CD14-positive monocyte (primary cell): ENCODE measurements around the gene PAFAH1B1. TPM values are rescaled to one million over a fixed set of nuclear protein-coding genes. Genes with fewer than 3 reads are reported as not detected.
A peak's percentile ranks its signal among the peaks of the same experiment; 100 is the strongest.

Experiments
- DNase-seq, 3 donors: peaks; one replicate each; pipeline ENCODE4 v3.0.0-alpha.2; 2011 to 2022
- H2AFZ ChIP-seq: 2 replicates; pipeline ENCODE4 v1.6.0; 2012; ENCODE audit warnings: mild to moderate bottlenecking, low read depth, low read length, inconsistent platforms; ENCODE audit not compliant: insufficient read depth, poor library complexity, severe bottlenecking
- H3K27ac ChIP-seq, 2 donors: 1 replicate in 1 of 2; 2 replicates in 1 of 2; pipeline ENCODE4 v1.5.1; 2012 to 2013; ENCODE audit warnings: low read length in 2 of 2, control low read depth in 1 of 2, inconsistent platforms in 1 of 2, low read depth in 1 of 2, mild to moderate bottlenecking in 1 of 2
- H3K27me3 ChIP-seq, 2 donors: one replicate each; pipeline versions ENCODE4 v1.6.0 to v1.6.1; 2011 to 2013; ENCODE audit warnings: low read length in 2 of 2; ENCODE audit not compliant: control insufficient read depth in 2 of 2, insufficient read depth in 2 of 2
- H3K36me3 ChIP-seq, 2 donors: replicated peaks in 1 of 2; 1 replicate in 1 of 2; 2 replicates in 1 of 2; pipeline versions ENCODE4 v1.5.1 to v1.6.1; 2012 to 2013; ENCODE audit warnings: low read length in 2 of 2, control low read depth in 1 of 2, inconsistent platforms in 1 of 2, mild to moderate bottlenecking in 1 of 2; ENCODE audit not compliant: insufficient read depth in 2 of 2, control insufficient read depth in 1 of 2
- H3K4me1 ChIP-seq, 2 donors: 1 replicate in 1 of 2; 2 replicates in 1 of 2; pipeline versions ENCODE4 v1.5.1 to v1.6.1; 2012 to 2013; ENCODE audit warnings: low read length in 2 of 2, control low read depth in 1 of 2, inconsistent platforms in 1 of 2, mild to moderate bottlenecking in 1 of 2, moderate library complexity in 1 of 2; ENCODE audit not compliant: insufficient read depth in 2 of 2, control insufficient read depth in 1 of 2
- H3K4me2 ChIP-seq: replicated peaks from 2 replicates; pipeline ENCODE3; 2012; ENCODE audit warnings: low read length, moderate library complexity, mild to moderate bottlenecking; ENCODE audit not compliant: poor library complexity, severe bottlenecking; ENCODE audit errors: extremely low read depth
- H3K4me3 ChIP-seq, 3 experiments: fragments of 200-600 bp in 1 of 3; sonication (generic) in 1 of 3; replicated peaks in 1 of 3; 1 replicate in 2 of 3; 2 replicates in 1 of 3; pipeline ENCODE4 v1.5.1; 2011 to 2013; ENCODE audit warnings: low read length in 3 of 3, mild to moderate bottlenecking in 3 of 3, control low read depth in 2 of 3, low read depth in 2 of 3, inconsistent platforms in 1 of 3, moderate library complexity in 1 of 3
- H3K79me2 ChIP-seq: 2 replicates; pipeline ENCODE4 v1.6.0; 2012; ENCODE audit warnings: mild to moderate bottlenecking, control low read depth, inconsistent platforms, low read length, moderate library complexity; ENCODE audit not compliant: insufficient read depth
- H3K9ac ChIP-seq: 2 replicates; pipeline ENCODE4 v1.6.0; 2017; ENCODE audit warnings: low read length, mild to moderate bottlenecking; ENCODE audit not compliant: insufficient read depth, poor library complexity, severe bottlenecking
- H3K9me3 ChIP-seq, 2 donors: replicated peaks in 1 of 2; 1 replicate in 1 of 2; 2 replicates in 1 of 2; pipeline versions ENCODE4 v1.5.1 to v1.6.1; 2012 to 2013; ENCODE audit warnings: low read length in 2 of 2, control low read depth in 1 of 2; ENCODE audit not compliant: control insufficient read depth in 1 of 2, insufficient read depth in 1 of 2
- H4K20me1 ChIP-seq: 2 replicates; pipeline ENCODE4 v1.6.0; 2012; ENCODE audit warnings: mild to moderate bottlenecking, low read length, control low read depth, moderate library complexity; ENCODE audit not compliant: insufficient read depth
- H3K27ac Mint-ChIP-seq, 7 donors: one replicate each; pipeline ENCODE4 v1.8.0; 2020; ENCODE audit warnings: mild to moderate bottlenecking in 7 of 7, mixed read lengths in 7 of 7, moderate library complexity in 6 of 7, inconsistent platforms in 2 of 7
- H3K27me3 Mint-ChIP-seq, 3 donors: one replicate each; pipeline ENCODE4 v1.8.0; 2021 to 2022; ENCODE audit warnings: low read depth in 3 of 3, mild to moderate bottlenecking in 3 of 3, mixed read lengths in 3 of 3, moderate library complexity in 3 of 3, inconsistent platforms in 1 of 3
- H3K36me3 Mint-ChIP-seq, 2 donors: one replicate each; pipeline ENCODE4 v1.8.0; 2020; ENCODE audit warnings: mixed read lengths in 2 of 2, inconsistent platforms in 1 of 2, mild to moderate bottlenecking in 1 of 2
- H3K4me1 Mint-ChIP-seq: one replicate; pipeline ENCODE4 v1.8.0; 2020; ENCODE audit warnings: mild to moderate bottlenecking, mixed read lengths
- H3K4me3 Mint-ChIP-seq, 2 donors: one replicate each; pipeline ENCODE4 v1.8.0; 2020; ENCODE audit warnings: mild to moderate bottlenecking in 2 of 2, mixed read lengths in 2 of 2, moderate library complexity in 1 of 2
- H3K9me3 Mint-ChIP-seq, 7 donors: one replicate each; pipeline ENCODE4 v1.8.0; 2020 to 2022; ENCODE audit warnings: mixed read lengths in 7 of 7, mild to moderate bottlenecking in 6 of 7, moderate library complexity in 6 of 7, inconsistent platforms in 2 of 7
- WGBS: methylation state at CpG from one replicate; pipeline ENCODE4 v1.1.5; 2013; ENCODE audit warnings: missing lambda C conversion rate; ENCODE audit not compliant: insufficient coverage; 5-methylcytosine and 5-hydroxymethylcytosine counted together
- intact Hi-C, 2 donors: fragments of 100-400 bp; cut with micrococcal nuclease; formaldehyde crosslinking; loops; one replicate each; pipeline versions ENCODE4 v1.15.0 to v1.15.1; 2023
- polyA plus RNA-seq, 3 donors: library from polyadenylated mRNA; depleted of rRNA in 1 of 3; unstranded in 2 of 3; stranded (reverse) in 1 of 3; fragments of 300-500 nt in 2 of 3; fragments of >200 nt in 1 of 3; fragmentation: Illumina TruSeq in 2 of 3; gene quantifications; 1 replicate in 2 of 3; 2 replicates in 1 of 3; pipeline ENCODE4 v1.2.3, GENCODE V29; 2012 to 2021
- TF ChIP-seq, protein P1 (sequence below): fragments of 200-600 bp; IDR thresholded peaks from one replicate; pipeline ENCODE4 v1.8.0; 2022; ENCODE audit warnings: antibody characterized with exemption, mild to moderate bottlenecking

Gene PAFAH1B1
- polyA plus RNA-seq, 3 donors, result 9.1 to 51.8 (median 17.1) TPM

DNA sequence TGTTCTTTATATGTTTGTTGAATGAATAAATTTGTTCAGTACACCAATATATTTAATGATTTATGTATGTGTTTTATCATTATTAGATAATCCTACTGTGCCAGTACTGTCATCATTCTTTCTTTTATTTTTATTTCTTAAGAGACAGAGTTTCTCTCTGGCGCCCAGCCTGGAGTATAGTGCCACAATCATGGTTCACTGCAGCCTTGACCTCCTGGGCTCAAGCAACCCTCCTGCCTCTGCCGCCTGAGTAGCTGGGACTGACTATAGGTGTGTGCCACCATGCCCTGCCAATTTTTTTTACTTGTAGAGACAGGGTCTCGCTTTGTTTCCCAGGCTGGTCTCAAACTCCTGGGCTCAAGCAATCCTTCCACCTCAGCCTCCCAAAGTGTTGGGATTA lies 41.8 kb downstream of the PAFAH1B1 start:
- peaks cover 20 to 56% of the 10 kb centered on the region in 2 donors for H3K36me3 ChIP-seq
- TF ChIP-seq, protein P1, sequence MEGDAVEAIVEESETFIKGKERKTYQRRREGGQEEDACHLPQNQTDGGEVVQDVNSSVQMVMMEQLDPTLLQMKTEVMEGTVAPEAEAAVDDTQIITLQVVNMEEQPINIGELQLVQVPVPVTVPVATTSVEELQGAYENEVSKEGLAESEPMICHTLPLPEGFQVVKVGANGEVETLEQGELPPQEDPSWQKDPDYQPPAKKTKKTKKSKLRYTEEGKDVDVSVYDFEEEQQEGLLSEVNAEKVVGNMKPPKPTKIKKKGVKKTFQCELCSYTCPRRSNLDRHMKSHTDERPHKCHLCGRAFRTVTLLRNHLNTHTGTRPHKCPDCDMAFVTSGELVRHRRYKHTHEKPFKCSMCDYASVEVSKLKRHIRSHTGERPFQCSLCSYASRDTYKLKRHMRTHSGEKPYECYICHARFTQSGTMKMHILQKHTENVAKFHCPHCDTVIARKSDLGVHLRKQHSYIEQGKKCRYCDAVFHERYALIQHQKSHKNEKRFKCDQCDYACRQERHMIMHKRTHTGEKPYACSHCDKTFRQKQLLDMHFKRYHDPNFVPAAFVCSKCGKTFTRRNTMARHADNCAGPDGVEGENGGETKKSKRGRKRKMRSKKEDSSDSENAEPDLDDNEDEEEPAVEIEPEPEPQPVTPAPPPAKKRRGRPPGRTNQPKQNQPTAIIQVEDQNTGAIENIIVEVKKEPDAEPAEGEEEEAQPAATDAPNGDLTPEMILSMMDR, result no peak
- H3K79me2 ChIP-seq, result peaks cover 94% of the 10 kb centered on the region

DNA sequence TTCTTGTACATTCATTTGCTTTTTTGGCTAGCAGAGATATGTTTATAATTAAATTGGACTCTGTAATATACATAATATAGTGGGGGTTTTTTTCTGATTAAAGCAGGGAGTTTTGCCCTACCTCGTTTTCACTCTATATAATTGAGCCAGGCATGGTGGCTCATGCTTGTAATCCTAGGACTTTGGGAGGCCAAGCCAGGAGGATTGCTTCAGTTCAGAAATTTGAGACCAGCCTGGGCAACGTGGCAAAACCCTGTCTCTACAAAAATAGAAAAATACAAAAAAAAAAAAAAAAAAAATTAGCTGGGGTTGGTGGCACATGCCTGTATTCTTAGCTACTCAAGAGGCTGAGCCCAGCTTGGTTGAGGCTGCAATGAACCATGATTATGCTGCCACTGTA lies 42.2 kb downstream of the PAFAH1B1 start:
- H3K9me3 ChIP-seq, result no peaks in the 10 kb centered on the region
- H4K20me1 ChIP-seq, result peaks cover 99% of the 10 kb centered on the region
- H3K4me2 ChIP-seq, result no peak overlapping the region
- Mint-ChIP-seq H3K9me3 (no peaks in the 10 kb centered on the region), H3K4me1 (peaks cover 16% of the 10 kb centered on the region), H3K27ac (peak overlapping the region in 2 of 7 donors; percentile 25 to 50), H3K4me3 (no peak overlapping the region), H3K36me3 (peaks cover 24 to 74% of the 10 kb centered on the region in 2 donors), H3K27me3 (no peaks in the 10 kb centered on the region)
- H3K79me2 ChIP-seq, result peaks cover 94% of the 10 kb centered on the region
- no peaks in the 10 kb centered on the region for H3K4me1 ChIP-seq
- TF ChIP-seq, protein P1, result no peak
- no peak overlapping the region for H3K27ac ChIP-seq
- H3K27me3 ChIP-seq, result no peaks in the 10 kb centered on the region
- intact Hi-C loops, result no loop called here
- no peak overlapping the region for H2AFZ ChIP-seq
- H3K4me3 ChIP-seq, result no peak overlapping the region
- peaks cover 23 to 60% of the 10 kb centered on the region in 2 donors for H3K36me3 ChIP-seq
- no peak for DNase-seq
- no peak overlapping the region for H3K9ac ChIP-seq
- WGBS, result no CpG with 5 or more reads among the region's 2 CpGs

More for the DNA sequence above, 41.8 kb downstream of the PAFAH1B1 start:
- H3K4me1 ChIP-seq, result no peaks in the 10 kb centered on the region
- WGBS, result 100% methylated on average over 2 of the region's 3 CpGs
- H3K27me3 ChIP-seq, result no peaks in the 10 kb centered on the region
- H3K9ac ChIP-seq, result no peak overlapping the region
- Mint-ChIP-seq H3K9me3 (no peaks in the 10 kb centered on the region), H3K4me3 (no peak overlapping the region), H3K27ac (no peak overlapping the region), H3K27me3 (no peaks in the 10 kb centered on the region), H3K36me3 (peaks cover 21 to 70% of the 10 kb centered on the region in 2 donors), H3K4me1 (peaks cover 21% of the 10 kb centered on the region)
- H3K4me3 ChIP-seq, result no peak overlapping the region
- H2AFZ ChIP-seq, result no peak overlapping the region
- no peak overlapping the region for H3K27ac ChIP-seq
- H3K4me2 ChIP-seq, result no peak overlapping the region
- peaks cover 99% of the 10 kb centered on the region for H4K20me1 ChIP-seq
- H3K9me3 ChIP-seq, result no peaks in the 10 kb centered on the region
- no peak for DNase-seq
- intact Hi-C loops, result no loop called here
